ENCODE data around the gene PDS5A. TPM values are rescaled to one million over a fixed set of nuclear protein-coding genes. Genes with fewer than 3 reads are reported as not detected.
"Not testable (repeated sequence)": the region's sequence is repeated elsewhere in the genome, so short reads cannot be mapped to it uniquely, and the experiment has no call there.

The PDS5A gene
- polyA plus RNA-seq, 3 donors = 69.7 to 71.7 (median 70.5) TPM

DNA sequence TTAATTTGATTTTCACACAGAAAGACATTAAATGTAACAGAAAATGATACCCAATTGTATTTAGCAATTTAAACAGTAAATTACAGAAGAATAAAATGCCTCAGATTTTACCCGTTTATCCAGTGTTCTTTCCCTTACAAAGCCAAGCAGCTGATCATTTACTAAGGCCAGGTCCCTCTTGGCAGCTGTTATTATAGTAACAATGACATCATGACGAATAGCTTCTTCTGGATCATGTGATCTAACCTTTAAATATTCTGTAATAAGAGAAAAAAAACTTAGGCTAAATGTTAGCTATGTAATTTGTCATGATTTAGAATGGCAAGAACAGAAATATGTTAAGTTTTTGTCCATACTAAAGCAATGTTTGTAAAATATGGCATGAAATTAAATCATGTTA lies 69.4 kb downstream of the PDS5A start:
- DNase-seq (ENCODE audit: low read depth in 3 of 3, low spot score in 2 of 3) = no peak

DNA sequence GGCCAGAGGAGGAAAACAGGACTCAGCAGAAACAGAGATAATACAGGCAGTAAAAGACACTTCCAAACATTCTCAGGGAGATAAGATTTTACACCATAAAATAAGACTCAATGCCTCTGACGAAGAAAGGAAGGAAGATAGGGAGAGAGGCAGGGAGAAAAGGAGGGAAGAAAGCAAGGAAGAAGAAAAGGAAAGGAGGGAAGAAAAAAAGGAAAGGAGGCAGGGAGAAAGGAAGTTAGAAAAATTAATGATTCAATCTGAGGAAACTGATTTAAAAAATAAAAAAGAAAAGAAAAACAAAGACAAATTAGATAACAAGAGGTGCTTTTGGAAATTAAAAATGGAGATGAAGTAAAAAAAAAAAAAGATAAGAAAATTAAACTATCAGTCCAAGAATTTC lies 72.1 kb downstream of the PDS5A start:
- no peak for DNase-seq (ENCODE audit: low read depth in 3 of 3, low spot score in 2 of 3)

DNA sequence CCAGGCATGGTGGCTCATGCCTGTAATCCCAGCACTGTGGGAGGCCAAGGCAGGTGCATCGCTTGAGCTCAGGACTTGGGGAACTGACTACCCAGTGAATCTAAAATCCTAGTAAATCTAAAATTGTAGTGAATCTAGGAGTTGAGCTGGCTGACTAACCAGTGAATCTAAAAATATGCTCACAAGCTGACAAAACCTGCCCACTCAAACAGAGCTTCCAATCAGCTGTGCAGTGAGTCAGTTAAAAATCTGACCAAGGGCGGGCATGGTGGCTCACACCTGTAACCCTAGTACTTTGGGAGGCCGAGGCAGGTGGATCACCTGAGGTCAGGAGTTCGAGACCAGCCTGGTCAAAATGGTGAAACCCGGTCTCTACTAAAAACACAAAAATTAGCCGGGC lies 72.7 kb downstream of the PDS5A start:
- DNase-seq (ENCODE audit: low read depth in 3 of 3, low spot score in 2 of 3) = not testable (repeated sequence)

DNA sequence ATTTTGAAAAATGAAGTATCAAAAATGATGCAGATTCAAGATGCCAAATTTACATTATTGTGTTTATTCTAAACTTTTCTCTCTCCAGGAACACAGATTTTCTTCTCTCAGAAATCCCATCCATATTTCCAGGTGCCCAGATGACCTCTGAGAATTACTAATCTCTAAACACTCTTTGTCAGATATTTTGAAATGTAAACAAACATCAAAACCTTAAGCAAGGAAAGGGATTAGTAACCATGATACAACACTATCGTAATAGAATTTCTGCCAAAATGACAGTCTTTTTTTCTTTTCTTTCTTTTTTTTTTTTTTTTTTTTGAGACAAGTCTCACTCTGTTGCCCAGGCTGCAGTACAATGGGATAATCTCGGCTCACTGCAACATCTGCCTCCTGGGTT lies 76.7 kb downstream of the PDS5A start:
- no peak for DNase-seq (ENCODE audit: low read depth in 3 of 3, low spot score in 2 of 3)

DNA sequence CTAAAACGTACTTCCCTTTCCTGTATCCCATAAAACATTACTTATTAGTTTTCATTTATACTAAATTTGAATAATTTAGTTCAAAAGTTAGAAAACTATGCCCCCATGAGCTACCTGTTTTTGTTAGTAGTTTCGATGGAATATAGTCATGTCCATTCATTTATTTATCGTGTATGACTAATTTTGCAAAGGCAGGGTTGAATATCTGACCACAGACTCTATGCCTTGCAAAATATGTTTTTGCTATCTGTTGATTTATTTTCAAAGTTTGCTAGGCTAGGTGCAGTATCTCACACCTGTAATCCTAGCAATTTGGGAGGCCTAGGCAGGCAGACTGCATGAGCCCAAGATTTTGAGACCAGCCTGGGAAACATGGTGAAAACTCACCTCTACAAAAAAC lies 78.4 kb downstream of the PDS5A start:
- no peak for DNase-seq (ENCODE audit: low read depth in 3 of 3, low spot score in 2 of 3)

DNA sequence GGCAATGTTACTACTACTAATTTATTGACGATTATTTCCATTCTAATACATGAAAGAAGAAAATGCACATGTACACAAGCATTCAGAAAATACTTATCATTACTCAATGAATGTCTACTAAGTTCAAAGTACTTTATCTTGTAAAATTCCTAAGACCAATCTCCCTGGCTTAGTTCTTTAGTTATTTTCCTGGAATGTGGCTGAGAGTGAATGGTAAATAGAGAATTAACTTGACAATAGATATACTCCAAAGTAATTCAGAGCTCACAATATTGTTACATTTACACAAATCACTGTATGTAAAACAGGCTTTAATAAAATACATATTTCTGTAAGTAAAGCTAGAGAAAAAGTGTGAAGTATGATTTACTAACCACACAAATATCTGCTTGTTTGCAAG lies 79.7 kb downstream of the PDS5A start:
- DNase-seq (ENCODE audit: low read depth in 3 of 3, low spot score in 2 of 3) = no peak

DNA sequence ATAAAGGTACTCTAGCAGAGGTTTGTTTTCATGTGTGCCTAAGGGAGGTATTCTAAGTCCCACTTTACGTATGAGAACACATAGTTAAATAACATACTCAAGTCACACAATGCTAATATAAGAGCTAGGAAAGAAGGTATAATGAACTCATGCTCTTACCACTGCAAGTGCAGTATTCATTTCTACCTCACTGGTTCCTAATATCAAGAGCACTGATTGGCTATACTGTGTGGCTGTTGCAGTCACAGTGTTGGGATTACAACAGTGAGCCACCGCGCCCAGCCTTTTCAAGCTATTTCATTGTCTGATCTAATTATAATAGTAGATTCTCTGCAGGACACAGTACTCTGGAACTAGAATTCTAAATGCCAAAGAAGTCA lies 84.0 kb downstream of the PDS5A start:
- DNase-seq (ENCODE audit: low read depth in 3 of 3, low spot score in 2 of 3) = no peak

DNA sequence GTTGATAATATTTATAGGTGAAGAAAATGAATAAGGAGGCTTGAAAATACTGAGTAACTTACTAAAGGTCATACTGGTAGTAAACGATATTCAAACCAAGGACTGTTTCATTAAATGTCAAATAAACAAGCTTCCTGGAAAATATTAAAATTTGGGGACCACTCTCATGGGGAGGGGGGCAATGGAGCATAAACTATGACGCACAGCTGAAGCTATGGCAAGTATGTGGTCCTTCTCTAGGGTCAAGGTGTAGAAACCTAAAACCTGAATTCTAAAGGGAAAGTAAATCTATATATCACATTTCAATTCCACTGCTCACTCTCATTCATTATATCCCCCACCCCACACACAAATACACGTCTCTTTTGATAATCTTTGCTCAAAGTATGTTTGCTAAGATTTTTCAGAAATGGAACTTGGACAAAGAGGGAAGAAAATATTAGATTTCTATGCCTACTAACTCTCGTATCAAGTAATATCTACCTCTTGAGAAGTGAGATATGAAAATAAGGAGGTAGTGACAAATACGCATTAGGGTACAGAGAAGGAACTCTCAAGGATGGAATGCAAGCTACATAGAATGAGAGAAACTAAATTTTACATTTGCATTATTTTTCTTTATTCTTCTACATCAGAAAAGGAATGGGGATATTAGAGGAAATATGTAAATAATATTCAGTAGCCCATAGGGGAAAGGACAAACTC lies 84.6 kb downstream of the PDS5A start:
- DNase-seq (ENCODE audit: low read depth in 3 of 3, low spot score in 2 of 3) = no peak

DNA sequence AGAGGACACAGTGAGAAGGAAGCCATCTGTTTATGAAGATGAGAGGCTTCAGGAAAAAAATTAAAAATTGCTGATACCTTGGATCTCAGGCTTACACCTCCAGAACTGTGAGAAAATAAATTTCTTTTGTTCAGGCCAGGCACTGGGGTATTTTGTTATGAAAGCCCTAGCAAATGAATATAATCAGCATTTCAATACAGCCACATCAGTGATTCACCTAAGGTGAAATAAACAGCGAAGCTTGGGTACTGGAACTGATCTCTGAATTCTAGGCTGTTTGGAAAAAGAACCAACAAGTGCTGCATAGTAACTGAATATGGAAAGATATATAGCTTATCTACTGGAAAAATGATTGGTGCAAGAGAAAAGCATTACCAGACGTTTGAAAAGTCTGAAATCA lies 88.5 kb downstream of the PDS5A start:
- DNase-seq (ENCODE audit: low read depth in 3 of 3, low spot score in 2 of 3) = no peak

DNA sequence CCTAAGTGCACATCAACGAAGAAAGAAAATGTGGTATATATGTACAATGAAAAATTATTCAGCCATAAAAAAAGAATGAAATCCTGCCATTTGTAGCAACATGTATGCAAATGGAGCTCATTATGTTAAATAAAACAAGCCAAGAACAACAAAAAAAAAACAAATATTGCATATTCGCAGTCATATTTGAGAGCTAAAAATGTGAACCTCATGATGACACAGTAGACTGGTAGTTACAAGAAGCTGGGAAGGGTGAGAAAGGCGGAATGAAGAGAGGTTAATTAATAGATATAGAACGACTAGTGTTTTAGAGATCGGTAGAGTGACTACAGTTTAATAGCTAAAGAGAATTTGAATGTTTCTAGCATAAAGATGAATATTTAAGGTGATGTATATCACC lies 89.2 kb downstream of the PDS5A start:
- no peak for DNase-seq (ENCODE audit: low read depth in 3 of 3, low spot score in 2 of 3)

DNA sequence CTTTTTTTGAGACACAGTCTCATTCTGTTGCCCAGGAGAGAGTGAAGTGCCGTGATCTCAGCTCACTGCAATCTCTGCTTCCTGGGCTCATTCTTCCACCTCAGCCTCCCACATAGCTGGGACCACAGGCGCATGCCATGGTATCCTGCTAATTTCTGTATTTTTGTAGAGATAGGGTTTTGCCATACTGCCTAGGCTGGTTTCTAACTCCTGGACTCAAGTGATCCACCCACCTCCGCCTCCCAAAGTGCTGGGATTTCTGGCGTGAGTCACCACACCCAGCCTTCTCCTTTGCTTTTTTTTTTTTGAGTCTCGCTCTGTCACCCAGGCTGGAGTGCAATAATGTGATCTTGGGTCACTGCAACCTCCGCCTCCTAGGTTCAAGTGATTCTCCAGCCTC lies 94.1 kb downstream of the PDS5A start:
- DNase-seq (ENCODE audit: low read depth in 3 of 3, low spot score in 2 of 3) = no peak

DNA sequence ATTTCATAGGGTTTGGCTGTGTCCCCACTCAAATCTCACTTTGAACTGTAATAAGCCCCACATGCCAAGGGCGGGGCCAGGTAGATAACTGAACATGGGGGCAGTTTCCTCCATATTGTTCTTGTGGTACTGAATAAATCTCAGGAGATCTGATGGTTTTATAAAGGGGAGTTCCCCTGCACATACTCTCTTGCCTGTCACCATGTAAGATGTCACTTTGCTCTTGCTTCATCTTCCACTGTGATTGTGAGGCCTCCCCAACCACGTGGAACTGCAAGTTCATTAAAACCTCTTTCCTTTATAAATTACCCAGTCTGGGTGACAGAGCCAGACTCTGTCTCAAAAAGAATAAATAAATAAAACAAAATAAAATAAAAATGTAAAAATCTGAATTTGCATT lies 95.9 kb downstream of the PDS5A start:
- DNase-seq (ENCODE audit: low read depth in 3 of 3, low spot score in 2 of 3) = no peak

DNA sequence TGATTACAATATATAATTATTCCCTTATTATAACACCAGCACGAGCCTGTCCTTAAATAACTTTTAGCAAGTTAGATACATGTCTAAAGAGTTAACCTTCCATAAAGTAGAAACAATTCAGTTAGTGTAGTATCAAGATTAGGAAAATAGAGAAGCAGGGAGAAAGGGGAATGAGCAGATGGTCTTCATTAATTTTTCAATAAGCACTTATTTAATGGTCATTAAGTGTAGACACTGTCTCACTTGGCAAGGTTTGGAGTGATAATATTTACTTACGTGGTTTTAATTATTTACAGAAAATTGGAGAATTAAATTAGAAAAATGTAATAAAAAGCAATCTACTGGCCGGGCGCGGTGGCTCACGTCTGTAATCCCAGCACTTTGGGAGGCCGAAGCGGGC lies 99.7 kb downstream of the PDS5A start:
- no peak for DNase-seq (ENCODE audit: low read depth in 3 of 3, low spot score in 2 of 3)

DNA sequence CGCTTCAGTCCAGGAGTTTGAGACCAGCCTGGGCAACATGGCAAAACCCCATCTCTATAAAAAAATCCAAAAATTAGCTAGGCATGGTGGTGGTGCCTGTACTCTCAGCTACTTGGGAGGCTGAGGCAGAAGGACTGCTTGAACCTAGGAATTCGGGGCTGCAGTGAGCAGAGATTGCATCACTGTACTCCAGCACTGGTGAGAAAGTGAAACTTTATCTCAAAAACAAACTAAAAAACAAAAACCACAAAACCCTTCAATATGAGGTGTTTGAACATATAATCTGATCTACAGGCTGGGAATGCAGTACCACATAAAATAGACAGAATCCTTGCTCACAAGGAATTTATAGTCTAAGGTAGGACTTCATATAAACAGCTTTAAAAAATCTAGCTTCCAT lies 103.9 kb downstream of the PDS5A start:
- no peak for DNase-seq (ENCODE audit: low read depth in 3 of 3, low spot score in 2 of 3)

DNA sequence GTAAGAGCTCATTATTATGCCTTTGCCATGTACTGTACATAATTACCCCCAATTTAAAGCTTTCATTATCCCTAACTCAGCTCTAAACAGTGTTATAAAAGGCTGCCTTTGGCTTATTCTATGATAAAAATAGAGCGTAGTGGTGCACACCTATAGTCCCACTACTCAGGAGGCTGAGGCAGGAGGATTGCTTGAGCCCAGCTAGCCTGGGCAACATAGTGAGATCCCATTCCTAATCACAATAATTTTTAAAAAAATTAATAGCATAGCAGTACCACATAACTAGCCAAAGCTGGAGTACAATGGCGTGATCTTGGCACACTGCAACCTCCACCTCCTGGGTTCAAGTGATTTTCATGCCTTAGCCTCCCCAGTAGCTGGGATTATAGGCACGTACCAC lies 112.4 kb downstream of the PDS5A start:
- DNase-seq (ENCODE audit: low read depth in 3 of 3, low spot score in 2 of 3) = no peak

DNA sequence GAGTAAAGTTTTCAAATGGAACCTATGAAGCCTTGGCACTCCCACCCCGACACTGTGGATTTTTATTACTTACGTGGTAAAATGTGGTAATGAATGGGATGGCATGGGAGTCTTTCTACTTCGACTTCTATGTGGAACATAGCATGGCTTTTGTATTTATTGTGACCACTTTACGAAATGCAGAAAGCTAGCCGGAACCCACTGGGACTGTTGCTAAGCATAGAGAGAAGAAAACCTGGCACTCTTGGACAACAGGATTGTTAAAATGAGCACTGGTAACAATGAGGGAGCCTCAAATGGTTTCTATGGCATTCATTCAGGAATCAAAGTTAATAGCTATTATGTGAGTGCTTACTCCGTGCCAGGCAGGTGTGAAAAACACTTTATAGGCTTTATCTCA lies 113.3 kb downstream of the PDS5A start:
- DNase-seq (ENCODE audit: low read depth in 3 of 3, low spot score in 2 of 3) = no peak

DNA sequence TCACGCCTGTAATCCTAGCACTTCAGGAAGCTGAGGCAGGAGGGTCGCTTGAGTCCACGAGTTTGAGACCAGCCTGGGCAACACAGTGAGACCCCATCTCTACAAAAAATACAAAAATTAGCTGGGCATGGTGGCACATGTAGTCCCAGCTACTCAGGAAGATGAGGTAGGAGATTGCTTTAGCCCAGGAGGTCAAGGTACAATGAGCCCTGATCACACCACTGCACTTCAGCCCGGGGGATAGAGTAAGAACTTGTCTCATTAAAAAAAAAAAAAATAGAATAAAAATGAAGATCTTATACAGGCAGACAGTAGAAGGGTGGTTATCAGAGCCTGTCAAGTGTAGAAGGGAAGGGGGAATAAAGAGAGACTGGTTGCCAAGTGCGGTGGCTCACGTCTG lies 116.9 kb downstream of the PDS5A start:
- no peak for DNase-seq (ENCODE audit: low read depth in 3 of 3, low spot score in 2 of 3)

DNA sequence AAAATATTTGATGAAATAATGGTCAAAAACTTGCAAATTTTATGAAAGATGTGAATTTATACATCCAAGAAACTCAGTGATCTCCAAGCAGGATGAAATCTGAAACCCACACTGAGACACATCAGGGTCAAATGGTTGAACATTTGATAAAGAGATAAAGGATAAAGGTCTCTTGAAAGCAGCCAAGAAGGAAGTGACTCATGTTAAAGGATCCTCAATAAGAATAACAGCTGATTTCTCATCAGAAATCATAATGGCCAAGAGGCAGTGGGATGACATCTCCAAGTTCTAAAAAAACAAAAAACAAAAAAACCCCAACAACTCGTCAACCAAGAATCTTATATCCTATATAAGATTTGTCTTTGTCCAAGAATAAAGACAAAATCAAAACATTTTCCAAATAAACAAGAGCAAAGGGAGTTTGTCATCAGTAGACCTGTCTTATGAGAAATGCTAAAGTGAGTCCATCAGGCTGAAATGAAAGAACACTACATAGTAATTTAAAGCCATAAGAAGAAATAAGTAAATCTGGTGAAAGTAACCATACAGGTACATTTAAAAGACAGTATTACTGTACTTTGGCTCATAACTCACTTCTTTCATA lies 121.7 kb downstream of the PDS5A start:
- DNase-seq (ENCODE audit: low read depth in 3 of 3, low spot score in 2 of 3) = no peak

DNA sequence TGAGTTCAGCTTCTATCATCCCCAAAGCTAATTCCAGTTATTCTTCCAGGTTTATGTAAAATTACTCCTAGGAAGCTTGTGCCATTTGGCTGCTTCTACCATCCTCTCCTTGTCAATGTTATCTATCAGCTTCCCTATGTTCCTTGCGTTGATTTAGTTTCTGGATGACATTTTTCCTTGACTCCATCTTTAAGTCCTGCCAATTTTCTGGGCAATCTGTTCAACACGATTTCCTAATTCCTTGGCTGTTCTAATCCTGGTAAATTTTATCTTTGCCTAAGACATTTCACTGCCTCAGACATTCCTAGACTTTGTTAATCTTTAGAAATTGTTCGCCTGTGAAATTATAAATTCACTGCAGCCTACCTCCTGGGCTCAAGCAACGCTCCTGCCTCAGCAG lies 125.1 kb downstream of the PDS5A start:
- DNase-seq (ENCODE audit: low read depth in 3 of 3, low spot score in 2 of 3) = no peak

DNA sequence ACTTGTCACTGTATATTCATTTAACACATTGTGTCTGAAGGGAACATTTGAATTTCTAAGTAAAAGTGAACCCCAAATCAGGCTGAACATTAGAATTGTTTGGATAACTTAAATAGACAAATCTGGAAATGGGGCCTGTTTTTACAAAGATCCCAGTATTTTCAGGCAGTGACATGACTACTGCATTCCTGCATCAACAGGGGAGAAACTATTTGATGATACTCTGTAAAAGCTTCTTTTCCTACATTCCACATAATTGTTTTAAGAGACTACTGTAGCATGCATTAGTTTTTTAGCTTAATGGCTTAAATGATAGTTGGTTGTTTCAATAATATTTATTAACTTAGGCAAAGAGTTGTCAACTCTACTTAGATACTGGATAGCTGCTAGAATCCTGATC lies 127.0 kb downstream of the PDS5A start:
- DNase-seq (ENCODE audit: low read depth in 3 of 3, low spot score in 2 of 3) = no peak

DNA sequence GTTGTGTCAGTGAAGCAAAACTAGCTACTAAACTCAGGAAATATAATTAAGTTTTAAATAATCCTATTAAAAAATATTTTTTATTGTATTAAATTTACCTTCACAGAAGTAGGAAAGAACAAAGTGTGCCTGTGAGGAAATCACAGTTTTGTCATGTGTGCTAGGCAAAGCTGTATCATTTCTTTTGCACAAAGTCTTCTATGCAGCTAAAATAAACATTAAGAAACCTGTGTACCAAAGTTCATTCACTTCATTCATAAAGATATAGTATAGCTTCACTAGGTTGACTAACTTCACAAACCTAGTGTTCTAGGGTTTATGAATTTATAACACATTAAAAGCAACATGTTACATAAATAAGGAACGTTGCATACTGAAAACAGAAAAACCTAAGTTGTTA lies 131.0 kb downstream of the PDS5A start:
- no peak for DNase-seq (ENCODE audit: low read depth in 3 of 3, low spot score in 2 of 3)

DNA sequence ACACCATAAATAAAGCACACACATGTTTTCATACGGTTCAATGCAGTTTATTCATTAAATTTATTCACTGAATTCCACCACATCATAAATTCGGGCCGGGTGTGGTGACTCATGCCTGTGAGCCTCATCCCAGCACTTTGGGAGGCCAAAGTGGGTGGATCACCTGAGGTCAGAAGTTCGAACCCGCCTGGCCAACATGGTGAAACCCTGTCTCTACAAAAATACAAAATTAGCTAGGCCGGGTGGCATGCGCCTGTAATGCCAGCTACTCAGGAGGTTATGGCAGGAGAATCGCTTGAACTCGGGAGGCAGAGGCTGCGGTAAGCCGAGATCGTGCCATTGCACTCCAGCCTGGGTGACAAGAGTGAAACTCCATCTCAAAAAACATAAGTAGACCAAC lies 131.6 kb downstream of the PDS5A start:
- DNase-seq (ENCODE audit: low read depth in 3 of 3, low spot score in 2 of 3) = no peak

DNA sequence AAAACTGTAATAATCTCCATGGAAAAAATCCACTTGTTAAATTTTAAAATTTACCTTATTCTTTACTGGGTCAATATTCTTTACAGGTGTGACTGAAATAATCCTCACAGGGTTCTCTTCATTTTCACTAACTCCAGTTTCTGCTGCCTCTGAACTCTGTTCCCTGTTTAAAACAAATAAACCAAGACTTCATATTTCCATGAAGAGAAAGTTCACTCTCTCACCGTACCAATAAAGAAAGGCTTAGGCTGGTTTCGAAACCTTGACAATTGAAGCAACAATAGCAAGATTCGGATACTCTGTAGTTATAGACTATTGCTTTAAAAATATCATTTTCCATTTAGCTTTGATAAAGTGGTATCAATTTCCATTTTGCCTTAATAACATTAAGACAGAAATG lies 135.8 kb downstream of the PDS5A start:
- no peak for DNase-seq (ENCODE audit: low read depth in 3 of 3, low spot score in 2 of 3)
